Ascending aorta (tissue), 2 donors: ENCODE measurements around the gene CIRBP. TPM values are rescaled to one million over a fixed set of nuclear protein-coding genes. Genes with fewer than 3 reads are reported as not detected.

Experiments
- DNase-seq, 2 donors: peaks; one replicate each; pipeline ENCODE4 v3.0.0-alpha.2; 2019; ENCODE audit warnings: low spot score in 2 of 2
- H3K27ac ChIP-seq, 2 donors: fragments of 200-600 bp; sonication (generic); one replicate each; pipeline ENCODE4 v1.5.1; 2016 to 2017; ENCODE audit warnings: mild to moderate bottlenecking in 1 of 2
- H3K27me3 ChIP-seq: fragments of 200-600 bp; sonication (generic); one replicate; pipeline ENCODE4 v1.5.1; 2017
- H3K36me3 ChIP-seq, 2 donors: fragments of 200-600 bp; sonication (generic); one replicate each; pipeline ENCODE4 v1.5.1; 2016
- H3K4me1 ChIP-seq, 2 donors: fragments of 200-600 bp; sonication (generic); one replicate each; pipeline ENCODE4 v1.5.1; 2016 to 2017; ENCODE audit warnings: mild to moderate bottlenecking in 1 of 2
- H3K4me3 ChIP-seq, 2 donors: fragments of 200-600 bp; sonication (generic); one replicate each; pipeline ENCODE4 v1.5.1; 2016 to 2017; ENCODE audit warnings: mild to moderate bottlenecking in 1 of 2
- H3K9me3 ChIP-seq, 2 donors: fragments of 200-600 bp; sonication (generic); one replicate each; pipeline ENCODE4 v1.5.1; 2016
- intact Hi-C: fragments of 100-400 bp; cut with DNase I; formaldehyde crosslinking; loops from one replicate; pipeline ENCODE4 v1.15.1; 2023
- total RNA-seq: library from RNA; depleted of rRNA; stranded (reverse); fragments of >200 nt; gene quantifications from one replicate; pipeline ENCODE4 v1.1.0, GENCODE V29; 2016
- TF ChIP-seq, protein P1 (sequence below), 3 experiments: fragments of 200-600 bp in 2 of 3; fragments of 450-650 bp in 1 of 3; sonication (generic) in 2 of 3; IDR thresholded peaks; one replicate each; pipeline ENCODE4 v1.5.1; 2016 to 2019; ENCODE audit warnings: antibody characterized with exemption in 3 of 3, mild to moderate bottlenecking in 1 of 3, moderate library complexity in 1 of 3

Gene CIRBP
- total RNA-seq, 1 donor from 2014 or later, result 442 TPM

DNA sequence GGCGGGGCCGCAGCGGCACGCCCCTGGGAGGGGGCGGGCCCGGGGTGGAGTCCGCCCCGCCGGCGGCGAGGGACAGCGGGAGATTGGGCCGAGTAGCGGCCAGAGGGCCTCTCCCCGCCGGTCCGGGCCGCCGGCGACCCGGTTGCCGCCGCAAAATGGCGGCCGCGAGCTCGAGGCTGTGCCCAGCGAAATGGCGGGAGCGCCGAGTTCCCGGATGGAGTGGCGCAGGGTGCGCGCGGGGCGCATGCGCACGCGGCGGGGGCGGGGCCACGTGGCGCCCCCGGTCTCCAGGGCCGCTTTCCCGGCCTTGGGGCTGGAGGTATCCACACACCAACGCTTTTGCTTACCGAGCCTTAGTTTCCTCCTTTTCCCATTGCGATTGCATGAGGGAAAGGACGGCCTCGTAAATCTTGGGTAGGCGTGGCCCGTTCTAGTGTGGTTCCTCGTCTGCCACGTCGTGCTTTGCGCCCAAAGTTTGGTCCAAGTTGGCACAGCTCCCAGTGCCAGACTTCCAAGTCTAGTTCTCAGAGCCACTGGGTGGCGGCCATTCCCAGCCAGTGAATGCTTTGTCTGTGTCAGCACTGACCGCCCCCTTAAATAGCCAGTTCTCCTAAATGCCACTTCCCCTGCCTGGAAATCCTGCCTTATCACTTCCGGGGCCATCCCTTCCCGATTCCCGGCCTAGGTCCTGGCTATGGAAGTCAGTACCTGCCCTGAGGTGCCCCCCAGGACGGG is 513 bp downstream of the CIRBP start:
- Histone ChIP-seq H3K27ac (peak overlapping the region; percentile 94 to 95), H3K9me3 (no peaks in the 10 kb centered on the region), H3K27me3 (no peaks in the 10 kb centered on the region), H3K4me3 (peak overlapping the region; percentile 71 to 88), H3K36me3 (peaks cover 39% of the 10 kb centered on the region in 2 donors), H3K4me1 (peaks cover 39 to 77% of the 10 kb centered on the region in 2 donors)
- TF ChIP-seq, protein P1, sequence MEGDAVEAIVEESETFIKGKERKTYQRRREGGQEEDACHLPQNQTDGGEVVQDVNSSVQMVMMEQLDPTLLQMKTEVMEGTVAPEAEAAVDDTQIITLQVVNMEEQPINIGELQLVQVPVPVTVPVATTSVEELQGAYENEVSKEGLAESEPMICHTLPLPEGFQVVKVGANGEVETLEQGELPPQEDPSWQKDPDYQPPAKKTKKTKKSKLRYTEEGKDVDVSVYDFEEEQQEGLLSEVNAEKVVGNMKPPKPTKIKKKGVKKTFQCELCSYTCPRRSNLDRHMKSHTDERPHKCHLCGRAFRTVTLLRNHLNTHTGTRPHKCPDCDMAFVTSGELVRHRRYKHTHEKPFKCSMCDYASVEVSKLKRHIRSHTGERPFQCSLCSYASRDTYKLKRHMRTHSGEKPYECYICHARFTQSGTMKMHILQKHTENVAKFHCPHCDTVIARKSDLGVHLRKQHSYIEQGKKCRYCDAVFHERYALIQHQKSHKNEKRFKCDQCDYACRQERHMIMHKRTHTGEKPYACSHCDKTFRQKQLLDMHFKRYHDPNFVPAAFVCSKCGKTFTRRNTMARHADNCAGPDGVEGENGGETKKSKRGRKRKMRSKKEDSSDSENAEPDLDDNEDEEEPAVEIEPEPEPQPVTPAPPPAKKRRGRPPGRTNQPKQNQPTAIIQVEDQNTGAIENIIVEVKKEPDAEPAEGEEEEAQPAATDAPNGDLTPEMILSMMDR (IDR thresholded peaks at IDR 0.05), result peak in 1 of 3 experiments; percentile 12
- intact Hi-C loops, result loop anchor here (1.0 to 2.0 kb wide), 3 partner anchors 20 to 243 kb away; partner anchors contain the start of genes CNN2 and GPX4
- DNase-seq, result peak in 1 of 2 donors; percentile 96

DNA sequence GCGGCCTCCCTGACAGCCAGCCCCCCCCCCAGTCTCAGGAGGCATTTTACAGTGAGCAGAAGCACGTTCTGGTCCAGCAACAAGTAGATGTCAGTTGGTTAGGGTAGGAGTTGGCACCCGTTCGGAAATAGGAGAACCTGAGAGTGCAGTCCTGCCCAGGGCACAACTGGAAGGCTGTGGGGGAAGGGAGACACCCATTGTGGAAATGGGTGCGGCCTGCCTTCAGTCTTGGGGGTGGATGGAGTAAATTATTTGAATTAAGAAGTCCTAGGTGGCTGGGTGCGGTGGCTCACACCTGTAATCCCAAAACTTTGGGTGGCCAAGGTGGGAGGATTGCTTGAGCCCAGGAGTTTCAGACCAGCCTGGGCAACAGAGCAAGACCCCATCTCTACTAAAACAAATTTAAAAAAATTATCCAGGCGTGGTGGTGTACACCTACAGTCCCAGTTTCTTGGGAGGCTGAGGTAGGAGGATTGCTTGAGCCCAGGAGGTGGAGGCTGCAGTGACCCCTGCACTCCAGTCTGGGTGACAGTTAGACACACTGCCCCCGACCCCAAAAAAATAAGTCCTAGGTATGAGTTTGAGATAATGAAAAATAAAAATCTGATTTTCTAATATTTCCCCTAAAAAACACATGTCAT is 1.2 kb downstream of the CIRBP start:
- peaks cover 40 to 77% of the 10 kb centered on the region in 2 donors for H3K4me1 ChIP-seq
- H3K36me3 ChIP-seq, result peaks cover 43 to 44% of the 10 kb centered on the region in 2 donors
- intact Hi-C loops, result no loop called here

DNA sequence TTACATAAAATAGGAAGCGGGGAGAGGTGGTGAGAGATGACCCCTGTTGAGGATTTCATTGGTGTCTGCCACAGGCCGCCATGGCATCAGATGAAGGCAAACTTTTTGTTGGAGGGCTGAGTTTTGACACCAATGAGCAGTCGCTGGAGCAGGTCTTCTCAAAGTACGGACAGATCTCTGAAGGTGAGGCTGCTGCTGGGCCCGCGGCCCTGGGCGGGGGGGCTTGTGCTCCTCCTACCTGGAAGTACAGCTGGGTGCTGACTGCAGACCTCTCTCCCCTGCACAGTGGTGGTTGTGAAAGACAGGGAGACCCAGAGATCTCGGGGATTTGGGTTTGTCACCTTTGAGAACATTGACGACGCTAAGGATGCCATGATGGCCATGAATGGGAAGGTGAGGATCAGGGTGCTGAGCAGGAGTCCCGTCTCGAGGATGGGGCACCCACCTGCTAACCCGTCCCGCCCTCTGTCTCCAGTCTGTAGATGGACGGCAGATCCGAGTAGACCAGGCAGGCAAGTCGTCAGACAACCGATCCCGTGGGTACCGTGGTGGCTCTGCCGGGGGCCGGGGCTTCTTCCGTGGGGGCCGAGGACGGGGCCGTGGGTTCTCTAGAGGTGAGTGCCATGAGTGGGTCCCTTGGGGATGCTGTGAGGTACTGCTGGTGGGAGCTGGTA is 1.9 kb downstream of the CIRBP start:
- no peak for DNase-seq
- Histone ChIP-seq H3K9me3 (no peaks in the 10 kb centered on the region), H3K4me3 (peak overlapping the region; percentile 71 to 88), H3K4me1 (peaks cover 38 to 71% of the 10 kb centered on the region in 2 donors), H3K36me3 (peaks cover 43 to 44% of the 10 kb centered on the region in 2 donors), H3K27ac (peak overlapping the region; percentile 94 to 95), H3K27me3 (no peaks in the 10 kb centered on the region)
- intact Hi-C loops, result no loop called here
- TF ChIP-seq, protein P1 (IDR thresholded peaks at IDR 0.05), result no peak

More for the DNA sequence above, 1.2 kb downstream of the CIRBP start:
- Histone ChIP-seq H3K27me3 (no peaks in the 10 kb centered on the region), H3K27ac (peak overlapping the region; percentile 94 to 95), H3K9me3 (no peaks in the 10 kb centered on the region), H3K4me3 (peak overlapping the region; percentile 71 to 88)
- no peak for DNase-seq
- TF ChIP-seq, protein P1 (IDR thresholded peaks at IDR 0.05), result no peak

DNA sequence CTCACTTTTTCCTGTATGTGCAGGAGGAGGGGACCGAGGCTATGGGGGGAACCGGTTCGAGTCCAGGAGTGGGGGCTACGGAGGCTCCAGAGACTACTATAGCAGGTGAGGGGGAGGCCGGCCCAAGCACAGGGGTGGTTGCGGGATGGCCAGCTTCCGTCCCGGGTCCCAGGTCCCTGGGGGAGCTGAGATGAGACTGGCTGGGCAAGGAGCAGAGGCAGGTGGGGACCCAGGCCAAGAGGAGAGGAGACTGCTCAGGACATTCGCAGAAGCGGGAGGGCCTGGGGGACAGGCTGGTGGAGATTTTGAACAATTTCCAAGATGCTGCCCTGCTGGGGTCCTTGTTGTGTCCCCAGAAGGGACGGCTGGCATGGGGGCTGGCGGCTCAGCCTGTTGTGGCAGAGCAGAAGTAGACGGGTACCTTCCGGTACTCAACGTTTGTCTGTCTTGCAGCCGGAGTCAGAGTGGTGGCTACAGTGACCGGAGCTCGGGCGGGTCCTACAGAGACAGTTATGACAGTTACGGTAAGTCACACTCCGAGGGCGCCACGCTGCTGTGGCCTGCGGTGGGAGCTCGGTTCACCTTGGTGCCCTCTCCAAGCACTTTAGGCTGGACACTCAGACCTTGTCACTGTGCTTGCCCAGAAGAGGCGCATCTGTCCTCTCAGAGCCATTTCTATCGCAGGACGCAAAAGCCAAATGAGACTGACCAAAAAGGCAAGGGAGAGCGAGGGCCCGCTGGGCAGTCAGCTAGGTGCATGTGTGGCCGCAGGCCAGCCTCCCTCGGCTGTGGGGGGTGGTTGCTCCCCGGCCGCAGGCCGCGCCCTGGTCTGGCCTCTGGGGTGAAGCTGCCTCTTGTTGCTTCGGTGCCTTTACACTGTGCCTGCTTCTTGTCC is 2.6 kb downstream of the CIRBP start:
- Histone ChIP-seq H3K9me3 (no peaks in the 10 kb centered on the region), H3K4me3 (peak overlapping the region; percentile 71 to 88), H3K4me1 (peaks cover 42 to 74% of the 10 kb centered on the region in 2 donors), H3K36me3 (peaks cover 43 to 44% of the 10 kb centered on the region in 2 donors), H3K27ac (peak overlapping the region; percentile 94 to 95), H3K27me3 (no peaks in the 10 kb centered on the region)
- intact Hi-C loops, result no loop called here
- no peak for DNase-seq
- TF ChIP-seq, protein P1 (IDR thresholded peaks at IDR 0.05), result no peak
